HEK293 (cell line): ENCODE data around the gene NUDT22.
A peak's percentile ranks its signal among the peaks of the same experiment; 100 is the strongest.

Experiments used
- ATF2 ChIP-seq: fragments of 450-650 bp; formaldehyde crosslinking; IDR thresholded peaks from 2 replicates; pipeline ENCODE4 v1.5.1; 2016; ENCODE audit warnings: missing biosample characterization, missing genetic modification characterization, low read depth
- BCL11B ChIP-seq: fragments of 450-650 bp; formaldehyde crosslinking; IDR thresholded peaks from 2 replicates; pipeline ENCODE4 v1.5.1; 2016; ENCODE audit warnings: low read depth, missing biosample characterization, missing genetic modification characterization
- GLI2 ChIP-seq: fragments of 450-650 bp; formaldehyde crosslinking; IDR thresholded peaks from 2 replicates; pipeline ENCODE4; 2017; ENCODE audit warnings: missing biosample characterization, missing genetic modification characterization, low read depth, borderline replicate concordance
- IKZF3 ChIP-seq: fragments of 450-650 bp; IDR thresholded peaks from 2 replicates; pipeline ENCODE4 v1.5.0; 2018; ENCODE audit warnings: missing biosample characterization, mild to moderate bottlenecking, missing genetic modification characterization, moderate library complexity
- KLF7 ChIP-seq: fragments of 450-650 bp; formaldehyde crosslinking; IDR thresholded peaks from 2 replicates; pipeline ENCODE4 v1.5.1; 2016; ENCODE audit warnings: missing biosample characterization, missing genetic modification characterization, borderline replicate concordance
- SP3 ChIP-seq: fragments of 450-650 bp; formaldehyde crosslinking; IDR thresholded peaks from 2 replicates; pipeline ENCODE4 v1.5.1; 2016; ENCODE audit warnings: missing biosample characterization, missing genetic modification characterization
- TSHZ1 ChIP-seq: fragments of 450-650 bp; formaldehyde crosslinking; IDR thresholded peaks from 2 replicates; pipeline ENCODE4 v1.5.1; 2016; ENCODE audit warnings: missing biosample characterization, missing genetic modification characterization, borderline replicate concordance
- WT1 ChIP-seq: fragments of 450-650 bp; formaldehyde crosslinking; IDR thresholded peaks from 2 replicates; pipeline ENCODE4 v1.5.1; 2016; ENCODE audit warnings: missing biosample characterization, missing genetic modification characterization
- ZFHX2 ChIP-seq: fragments of 450-650 bp; formaldehyde crosslinking; conservative IDR thresholded peaks from 2 replicates; pipeline ENCODE4 v1.5.1; 2016; ENCODE audit warnings: missing biosample characterization, missing genetic modification characterization
- ZFP41 ChIP-seq: fragments of 450-650 bp; formaldehyde crosslinking; IDR thresholded peaks from 2 replicates; pipeline ENCODE4 v1.5.1; 2016; ENCODE audit warnings: missing biosample characterization, missing genetic modification characterization, borderline replicate concordance
- ZNF10 ChIP-seq: fragments of 450-650 bp; formaldehyde crosslinking; IDR thresholded peaks from 2 replicates; pipeline ENCODE4 v1.5.1; 2017; ENCODE audit warnings: missing biosample characterization, missing genetic modification characterization
- ZNF132 ChIP-seq: fragments of 450-650 bp; formaldehyde crosslinking; IDR thresholded peaks from 2 replicates; pipeline ENCODE4 v1.5.1; 2017; ENCODE audit warnings: missing biosample characterization, missing genetic modification characterization, borderline replicate concordance
- ZNF19 ChIP-seq: fragments of 450-650 bp; formaldehyde crosslinking; IDR thresholded peaks from 2 replicates; pipeline ENCODE4; 2016; ENCODE audit warnings: missing biosample characterization, missing genetic modification characterization, low read depth
- ZNF280C ChIP-seq: fragments of 450-650 bp; formaldehyde crosslinking; IDR thresholded peaks from 2 replicates; pipeline ENCODE4 v1.5.1; 2016; ENCODE audit warnings: missing biosample characterization, missing genetic modification characterization
- ZNF311 ChIP-seq: fragments of 450-650 bp; formaldehyde crosslinking; IDR thresholded peaks from 2 replicates; pipeline ENCODE4 v1.5.1; 2017; ENCODE audit warnings: missing biosample characterization, missing genetic modification characterization, borderline replicate concordance
- ZNF324 ChIP-seq: fragments of 450-650 bp; formaldehyde crosslinking; IDR thresholded peaks from 2 replicates; pipeline ENCODE4 v1.5.1; 2016; ENCODE audit warnings: missing biosample characterization, missing genetic modification characterization
- ZNF341 ChIP-seq: fragments of 450-650 bp; formaldehyde crosslinking; IDR thresholded peaks from 2 replicates; pipeline ENCODE4; 2016; ENCODE audit warnings: low read depth, missing biosample characterization, missing genetic modification characterization
- ZNF366 ChIP-seq: fragments of 450-650 bp; formaldehyde crosslinking; conservative IDR thresholded peaks from 2 replicates; pipeline ENCODE4 v1.5.1; 2016; ENCODE audit warnings: missing biosample characterization, missing genetic modification characterization
- ZNF394 ChIP-seq: fragments of 450-650 bp; formaldehyde crosslinking; IDR thresholded peaks from 2 replicates; pipeline ENCODE4 v1.5.1; 2016; ENCODE audit warnings: missing biosample characterization, missing genetic modification characterization, mild to moderate bottlenecking, moderate library complexity, borderline replicate concordance
- ZNF423 ChIP-seq: fragments of 450-650 bp; formaldehyde crosslinking; IDR thresholded peaks from 2 replicates; pipeline ENCODE4 v1.5.1; 2016; ENCODE audit warnings: missing biosample characterization, missing genetic modification characterization
- ZNF521 ChIP-seq: fragments of 450-650 bp; formaldehyde crosslinking; IDR thresholded peaks from 2 replicates; pipeline ENCODE4 v1.5.1; 2017; ENCODE audit warnings: missing biosample characterization, mild to moderate bottlenecking, missing genetic modification characterization
- ZNF571 ChIP-seq: fragments of 450-650 bp; formaldehyde crosslinking; IDR thresholded peaks from 2 replicates; pipeline ENCODE4 v1.5.0; 2017; ENCODE audit warnings: missing biosample characterization, missing genetic modification characterization
- ZNF768 ChIP-seq: fragments of 450-650 bp; formaldehyde crosslinking; IDR thresholded peaks from 2 replicates; pipeline ENCODE4 v1.5.1; 2018; ENCODE audit warnings: missing biosample characterization, mild to moderate bottlenecking, missing genetic modification characterization
- TF ChIP-seq, protein P1 (sequence below): fragments of 450-650 bp; formaldehyde crosslinking; IDR thresholded peaks from 2 replicates; pipeline ENCODE4 v1.5.1; 2017; ENCODE audit warnings: missing biosample characterization, missing genetic modification characterization
- TF ChIP-seq, protein P2 (sequence below): fragments of 450-650 bp; IDR thresholded peaks from 2 replicates; pipeline ENCODE4 v1.5.1; 2018; ENCODE audit warnings: missing biosample characterization, missing genetic modification characterization

Gene NUDT22

DNA sequence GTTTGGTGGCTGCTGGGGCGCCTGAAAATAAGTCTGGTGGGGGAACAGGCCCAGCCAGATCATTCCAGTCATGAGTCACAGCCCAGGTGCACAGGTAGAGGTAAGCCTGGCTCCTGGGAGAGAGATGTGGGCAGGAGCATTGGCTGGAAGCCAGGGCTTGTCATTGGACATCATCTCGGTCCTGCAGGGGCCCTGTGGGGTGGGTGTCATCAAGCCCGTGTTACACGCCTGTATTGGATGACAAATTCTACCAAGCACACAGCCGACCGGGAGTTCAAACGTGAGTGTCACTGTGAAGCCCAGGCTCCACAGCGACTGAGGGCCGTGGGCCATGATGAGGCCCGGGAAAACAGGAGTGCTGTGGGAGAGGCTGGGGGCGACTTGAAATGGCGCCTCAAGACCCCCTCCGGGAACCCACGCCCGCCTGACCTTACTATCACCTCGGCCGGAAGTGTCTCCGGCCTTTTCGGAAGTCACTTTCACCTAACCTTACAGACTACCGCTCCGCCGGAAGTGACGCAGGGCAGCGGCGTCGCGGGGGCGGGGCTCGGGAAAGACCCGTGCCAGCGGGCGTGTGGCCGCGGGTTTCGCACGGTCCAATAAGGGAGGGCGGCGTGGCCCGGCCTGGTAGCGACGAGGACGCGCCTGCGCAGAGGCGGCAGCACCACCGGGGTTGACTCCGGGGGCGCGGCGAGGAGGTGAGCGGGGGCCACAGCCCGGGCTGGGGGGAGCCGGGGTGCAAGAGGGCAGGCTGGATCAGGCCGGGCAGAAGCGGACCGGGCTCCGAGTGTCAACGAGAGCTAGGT, 14.6 kb downstream of the NUDT22 start, which contains the start of gene FKBP2 (continued):
- TF ChIP-seq ZFHX2 = peak; percentile 27
- no peak for TF ChIP-seq GLI2
- TF ChIP-seq ZNF19 (tag by site-specific recombination) = no peak
- TF ChIP-seq ATF2 (tag by site-specific recombination) = no peak
- no peak for TF ChIP-seq ZNF571 (tag by site-specific recombination)
- TF ChIP-seq ZNF768 (tag by site-specific recombination) = no peak
- no peak for TF ChIP-seq KLF7 (tag by site-specific recombination)
- no peak for TF ChIP-seq ZNF324
- no peak for TF ChIP-seq ZNF366 (tag by site-specific recombination)
- TF ChIP-seq SP3 (tag by site-specific recombination) = no peak
- TF ChIP-seq ZNF423 = no peak
- TF ChIP-seq, protein P1, sequence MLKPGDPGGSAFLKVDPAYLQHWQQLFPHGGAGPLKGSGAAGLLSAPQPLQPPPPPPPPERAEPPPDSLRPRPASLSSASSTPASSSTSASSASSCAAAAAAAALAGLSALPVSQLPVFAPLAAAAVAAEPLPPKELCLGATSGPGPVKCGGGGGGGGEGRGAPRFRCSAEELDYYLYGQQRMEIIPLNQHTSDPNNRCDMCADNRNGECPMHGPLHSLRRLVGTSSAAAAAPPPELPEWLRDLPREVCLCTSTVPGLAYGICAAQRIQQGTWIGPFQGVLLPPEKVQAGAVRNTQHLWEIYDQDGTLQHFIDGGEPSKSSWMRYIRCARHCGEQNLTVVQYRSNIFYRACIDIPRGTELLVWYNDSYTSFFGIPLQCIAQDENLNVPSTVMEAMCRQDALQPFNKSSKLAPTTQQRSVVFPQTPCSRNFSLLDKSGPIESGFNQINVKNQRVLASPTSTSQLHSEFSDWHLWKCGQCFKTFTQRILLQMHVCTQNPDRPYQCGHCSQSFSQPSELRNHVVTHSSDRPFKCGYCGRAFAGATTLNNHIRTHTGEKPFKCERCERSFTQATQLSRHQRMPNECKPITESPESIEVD = no peak
- no peak for TF ChIP-seq ZNF394
- TF ChIP-seq TSHZ1 = no peak
- TF ChIP-seq ZNF280C (tag by site-specific recombination) = no peak
- TF ChIP-seq ZNF311 (tag by site-specific recombination) = no peak
- TF ChIP-seq ZFP41 (tag by site-specific recombination) = no peak
- TF ChIP-seq ZNF10 (tag by site-specific recombination) = no peak
- TF ChIP-seq ZNF341 (tag by site-specific recombination) = peak; percentile 8; the same call in 1 of the 2 replicates
- TF ChIP-seq WT1 (tag by site-specific recombination) = no peak
- TF ChIP-seq, protein P2, sequence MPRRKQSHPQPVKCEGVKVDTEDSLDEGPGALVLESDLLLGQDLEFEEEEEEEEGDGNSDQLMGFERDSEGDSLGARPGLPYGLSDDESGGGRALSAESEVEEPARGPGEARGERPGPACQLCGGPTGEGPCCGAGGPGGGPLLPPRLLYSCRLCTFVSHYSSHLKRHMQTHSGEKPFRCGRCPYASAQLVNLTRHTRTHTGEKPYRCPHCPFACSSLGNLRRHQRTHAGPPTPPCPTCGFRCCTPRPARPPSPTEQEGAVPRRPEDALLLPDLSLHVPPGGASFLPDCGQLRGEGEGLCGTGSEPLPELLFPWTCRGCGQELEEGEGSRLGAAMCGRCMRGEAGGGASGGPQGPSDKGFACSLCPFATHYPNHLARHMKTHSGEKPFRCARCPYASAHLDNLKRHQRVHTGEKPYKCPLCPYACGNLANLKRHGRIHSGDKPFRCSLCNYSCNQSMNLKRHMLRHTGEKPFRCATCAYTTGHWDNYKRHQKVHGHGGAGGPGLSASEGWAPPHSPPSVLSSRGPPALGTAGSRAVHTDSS = no peak
- TF ChIP-seq ZNF521 (tag by site-specific recombination) = no peak
- TF ChIP-seq ZNF132 (tag by site-specific recombination) = no peak
- TF ChIP-seq BCL11B (tag by site-specific recombination) = peak; percentile 18; the same call in 1 of the 2 replicates
- TF ChIP-seq IKZF3 = no peak
